HG03103 (cell line): Measurements from ENCODE around the gene NFATC1.

Experiments used
- ATAC-seq: cut with Tn5 transposase; IDR thresholded peaks from one replicate; pipeline ENCODE4 v1.9.1; 2021; ENCODE audit warnings: low read depth; ENCODE audit not compliant: unreplicated experiment

The NFATC1 gene

DNA sequence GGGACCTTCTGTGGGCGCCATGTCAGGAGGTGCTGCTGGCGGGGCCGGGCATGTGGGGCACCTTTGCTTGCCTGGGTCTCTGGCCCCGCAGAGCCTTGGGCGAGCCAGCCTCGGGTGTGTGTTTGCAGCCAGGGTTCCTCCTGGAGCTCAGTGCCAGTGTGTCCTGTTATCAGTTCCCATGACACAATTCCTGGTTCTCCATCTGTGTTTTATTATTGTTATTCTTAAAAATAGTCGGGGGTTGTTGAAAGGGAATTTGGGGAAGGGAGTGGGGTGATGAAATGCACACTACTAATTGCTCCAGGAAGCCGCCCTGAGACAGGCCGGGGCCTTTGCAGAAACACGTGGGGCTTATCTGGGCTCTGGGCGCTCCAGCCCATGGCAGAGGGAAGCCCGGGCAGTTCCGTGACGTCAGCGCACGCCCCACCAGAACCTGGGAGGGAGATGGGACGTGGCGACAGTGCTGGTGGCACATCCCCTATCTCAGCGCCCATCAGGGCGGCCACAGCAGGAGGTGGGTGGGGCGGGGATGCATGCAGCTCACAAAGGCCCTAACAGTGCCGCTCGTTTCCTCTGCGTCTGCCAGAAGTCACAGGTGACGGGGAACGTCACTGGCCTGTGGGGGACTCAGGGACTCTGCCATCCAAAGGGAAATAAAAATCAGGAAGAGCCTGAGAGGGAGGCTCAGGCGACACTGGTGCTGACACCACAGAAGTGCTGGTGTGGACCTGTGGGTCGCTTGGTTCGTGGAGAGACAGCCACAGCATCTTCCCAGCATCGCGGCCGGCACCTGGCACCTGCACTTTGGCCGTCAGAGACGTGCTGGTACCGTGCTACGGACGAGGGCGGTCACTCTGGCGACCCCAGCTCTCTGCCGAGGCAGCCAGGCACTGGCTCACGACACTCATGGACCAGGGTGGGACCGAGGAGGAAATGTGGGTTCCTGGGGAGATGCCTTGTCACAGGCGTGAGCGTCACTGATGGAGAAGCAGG, 131.0 kb downstream of the NFATC1 start:
- no peak for ATAC-seq

DNA sequence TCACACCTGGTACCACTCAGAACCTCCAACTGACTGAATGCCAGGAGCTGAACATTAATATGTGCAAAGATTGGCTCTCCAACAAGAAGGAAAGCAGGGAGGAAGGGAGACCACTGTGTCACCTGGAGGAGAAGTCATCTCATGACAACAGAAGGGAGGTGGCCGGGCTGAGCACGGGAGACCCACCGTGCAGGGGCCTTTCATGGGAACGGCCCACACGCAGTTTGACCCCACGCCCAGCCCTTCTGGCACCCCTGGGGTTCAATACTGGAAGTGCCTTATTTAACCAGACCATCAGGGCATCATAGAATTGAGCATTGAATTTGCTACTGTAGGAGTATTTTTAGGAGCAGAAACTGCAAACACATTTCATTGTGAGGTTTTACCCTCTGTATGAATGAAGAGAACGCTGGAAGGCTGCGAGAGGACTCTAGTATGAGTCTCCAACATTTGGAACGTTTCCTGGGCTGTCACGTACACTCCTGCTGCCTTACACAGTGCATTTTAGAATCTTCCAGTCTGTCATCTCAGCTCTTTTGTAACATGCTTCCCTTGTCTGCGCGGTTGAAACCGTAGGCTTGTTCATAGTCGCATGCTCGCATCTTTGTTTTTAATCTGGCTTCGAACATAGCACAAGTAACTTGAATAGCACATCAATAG, 132.1 kb downstream of the NFATC1 start:
- no peak for ATAC-seq

DNA sequence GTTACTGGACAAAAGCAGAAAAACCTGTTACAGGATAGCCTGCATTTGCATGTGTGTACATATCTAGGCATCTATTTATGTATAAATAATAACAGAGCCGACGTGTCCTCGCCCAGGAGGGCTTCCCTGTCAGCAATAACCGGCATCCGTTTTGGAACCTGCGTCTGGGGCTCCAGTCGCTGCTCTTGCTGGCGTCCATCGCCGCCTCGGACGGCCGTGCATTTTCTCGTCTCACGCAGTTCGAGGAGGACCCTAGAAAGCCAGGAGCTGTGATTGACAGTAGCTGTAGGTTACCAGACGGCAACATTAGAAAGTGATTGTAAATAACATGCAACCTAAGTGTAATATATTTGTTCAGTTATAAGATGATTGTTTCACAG, 132.6 kb downstream of the NFATC1 start:
- ATAC-seq = no peak

DNA sequence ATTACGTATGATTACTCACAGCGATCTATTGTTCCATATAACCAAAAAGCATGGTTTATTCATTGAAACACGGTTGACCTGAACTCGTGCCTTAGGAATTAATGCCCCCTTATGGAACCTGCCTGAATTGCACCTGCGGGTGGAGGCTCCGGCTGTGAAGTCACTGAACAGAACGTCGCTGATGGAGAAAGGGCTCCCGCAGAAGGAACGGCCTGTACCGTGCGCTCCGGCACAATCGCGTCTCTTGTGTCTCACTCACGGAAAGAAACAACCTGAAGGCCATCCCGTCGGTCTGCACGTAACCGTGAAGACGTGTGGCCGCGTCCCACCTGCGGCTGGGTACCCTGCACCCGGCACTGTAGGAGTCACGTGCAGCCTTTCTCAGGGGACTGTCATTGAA, 133.1 kb downstream of the NFATC1 start:
- ATAC-seq = no peak

DNA sequence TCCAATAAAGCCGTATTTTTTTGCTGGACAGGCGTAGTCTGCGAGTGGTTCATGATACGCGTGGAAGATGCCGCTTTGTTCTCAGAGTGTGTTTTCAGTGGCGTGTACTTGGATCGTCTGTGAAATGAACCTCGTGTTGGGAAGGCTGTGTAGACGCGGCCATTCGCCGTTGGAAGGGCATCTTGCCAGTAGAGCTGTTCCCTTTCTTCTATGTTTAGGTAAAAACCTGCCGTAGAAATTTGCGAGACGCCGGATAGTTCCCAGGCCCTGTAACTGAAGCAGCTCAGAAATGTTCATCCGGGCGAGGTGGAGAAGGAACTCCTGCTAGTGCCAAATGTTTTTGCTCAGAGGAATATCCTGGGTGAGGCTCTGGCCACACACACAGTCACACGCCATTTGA, 133.6 kb downstream of the NFATC1 start:
- no peak for ATAC-seq

DNA sequence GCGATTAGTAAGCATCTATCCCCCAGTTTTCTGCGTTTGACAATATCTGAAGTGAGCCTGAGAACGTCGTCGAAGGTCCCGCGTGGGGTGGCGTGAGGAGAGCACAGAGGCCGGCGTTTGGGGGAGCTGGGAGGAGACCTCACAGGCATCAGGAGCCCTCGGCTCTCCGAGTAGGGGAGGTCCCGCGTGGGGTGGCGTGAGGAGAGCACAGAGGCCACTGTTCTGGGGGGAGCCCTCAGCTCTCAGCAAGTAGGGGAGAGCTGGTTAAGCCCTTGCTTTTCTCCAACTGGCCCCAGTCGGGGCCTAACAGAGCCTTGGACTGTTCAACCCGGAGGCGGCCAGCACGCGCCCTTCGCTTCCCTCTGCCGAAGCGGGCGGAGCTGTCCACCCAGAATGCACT, 134.3 kb downstream of the NFATC1 start:
- no peak for ATAC-seq

DNA sequence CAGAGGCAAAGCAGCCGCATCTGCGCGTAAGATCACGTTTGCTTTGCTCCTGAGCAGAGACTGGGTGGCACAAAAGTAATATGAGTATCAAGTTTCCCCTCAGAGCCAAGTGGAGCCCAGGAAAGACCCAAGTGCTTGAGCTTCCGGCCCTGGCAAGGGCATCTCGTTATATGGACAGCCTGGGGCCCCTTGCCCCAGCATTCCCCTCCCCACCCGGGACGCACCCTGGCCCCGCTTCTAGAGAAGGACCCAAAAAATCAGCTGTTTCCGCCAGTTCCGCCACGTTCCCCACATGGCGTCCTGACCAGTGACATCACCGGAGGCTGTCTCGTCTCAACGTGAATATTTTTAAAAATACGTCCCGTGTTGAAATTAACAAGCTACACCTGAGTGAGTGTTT, 135.1 kb downstream of the NFATC1 start:
- ATAC-seq = no peak

DNA sequence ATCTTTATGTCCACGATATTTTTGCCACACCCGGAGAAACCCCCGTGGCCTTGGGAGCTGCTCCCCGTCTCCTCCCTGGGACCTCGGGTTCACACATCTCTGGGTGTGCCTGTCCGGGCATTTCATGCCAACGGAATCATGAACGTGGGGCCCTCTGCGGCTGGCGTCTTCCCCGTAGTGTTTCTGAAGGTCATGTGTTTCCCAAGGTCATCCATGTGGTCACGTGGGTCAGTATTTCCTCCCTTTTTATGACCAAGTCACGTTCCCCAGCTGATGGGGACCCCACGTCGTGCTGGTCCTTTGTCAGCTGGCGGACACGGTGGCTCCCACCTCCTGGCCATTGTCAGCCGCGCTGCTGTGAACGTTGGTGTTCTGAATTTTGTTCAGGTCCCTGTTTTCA, 135.7 kb downstream of the NFATC1 start:
- no peak for ATAC-seq

DNA sequence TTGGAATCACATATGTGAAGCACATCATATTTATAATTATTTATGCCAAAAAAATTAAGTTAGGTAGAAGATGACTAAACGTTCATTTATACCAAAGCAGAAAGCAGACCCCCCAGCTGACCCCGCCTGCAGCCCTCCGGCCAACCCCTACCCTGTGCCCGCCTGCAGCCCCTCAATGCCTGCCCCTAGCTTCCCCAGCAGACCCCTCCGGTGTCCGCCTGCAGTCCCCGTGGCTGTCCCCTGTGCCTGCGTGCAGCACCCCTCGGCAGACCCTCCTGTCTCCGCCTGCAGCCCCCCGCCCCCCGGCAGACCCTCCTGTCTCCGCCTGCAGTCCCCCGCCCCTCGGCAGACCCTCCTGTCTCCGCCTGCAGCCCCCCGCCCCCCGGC, 136.2 kb downstream of the NFATC1 start:
- ATAC-seq = no peak

DNA sequence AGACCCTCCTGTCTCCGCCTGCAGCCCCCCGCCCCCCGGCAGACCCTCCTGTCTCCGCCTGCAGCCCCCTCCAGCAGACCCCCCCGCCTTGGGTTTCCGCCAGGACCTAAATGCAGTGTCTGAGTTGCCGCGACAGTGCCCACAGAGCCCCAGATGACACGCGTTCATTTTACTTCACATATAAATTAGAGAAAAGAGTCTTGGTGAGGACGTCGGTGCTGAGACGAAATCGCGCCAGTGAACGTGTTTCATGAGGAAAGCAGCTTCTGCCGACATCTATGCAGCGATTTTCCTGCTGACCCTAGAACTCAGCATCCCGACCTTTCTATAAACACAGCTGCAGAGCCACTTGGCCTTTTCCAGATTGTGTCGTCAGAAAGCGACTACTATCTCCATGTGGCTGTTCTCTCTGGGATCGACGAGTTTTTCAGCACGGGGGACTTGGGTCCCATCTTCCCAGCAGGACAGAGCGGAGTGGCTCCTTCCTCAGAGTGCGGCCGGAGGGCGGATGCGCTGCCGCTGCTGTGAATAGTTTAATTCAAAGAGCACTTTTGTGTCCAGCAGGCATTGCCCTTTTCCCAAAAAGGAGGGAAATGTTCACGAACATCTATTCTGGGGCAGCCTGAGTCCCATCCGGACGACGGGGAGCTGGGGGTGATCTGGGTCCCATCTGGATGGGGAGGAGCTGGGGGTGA, 136.7 kb downstream of the NFATC1 start:
- ATAC-seq = no peak

DNA sequence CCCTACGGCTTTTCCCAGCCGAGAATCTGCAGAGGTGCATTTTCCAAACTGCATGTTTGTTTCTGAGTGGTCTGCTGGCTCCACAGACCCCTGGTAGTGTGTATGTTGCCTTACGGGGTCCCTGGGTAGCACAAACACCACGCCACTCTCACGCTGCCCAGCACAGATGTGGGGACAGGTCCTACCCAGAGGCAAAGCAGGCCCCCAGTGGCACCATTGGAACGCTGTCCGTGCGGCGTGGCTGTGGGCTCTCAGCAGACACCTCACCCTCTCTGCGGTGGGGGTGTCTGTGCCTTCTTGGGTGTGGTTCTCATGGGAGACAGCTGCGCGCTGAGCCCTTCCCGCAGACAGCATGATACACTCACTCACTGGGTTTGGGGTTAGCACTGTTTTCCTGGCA, 137.4 kb downstream of the NFATC1 start:
- no peak for ATAC-seq

DNA sequence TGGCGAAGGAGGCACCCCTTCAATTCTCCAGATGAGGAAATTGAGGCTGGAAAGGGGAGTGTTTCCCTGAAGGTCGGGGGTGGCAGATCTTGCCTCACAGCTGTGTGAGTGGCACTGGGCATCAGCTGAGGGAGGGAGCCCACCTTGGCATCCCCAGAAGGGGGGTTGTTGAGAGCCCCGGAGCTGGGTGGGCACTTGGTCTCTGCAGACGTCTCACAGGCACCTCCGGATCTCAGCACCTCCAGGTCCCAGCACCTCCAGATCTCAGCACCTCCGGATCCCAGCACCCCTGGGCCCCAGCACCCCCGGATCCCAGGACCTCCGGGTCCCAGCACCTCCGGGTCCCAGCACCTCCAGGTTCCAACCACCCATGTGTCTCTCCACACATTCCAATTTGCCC, 137.9 kb downstream of the NFATC1 start:
- ATAC-seq = no peak

DNA sequence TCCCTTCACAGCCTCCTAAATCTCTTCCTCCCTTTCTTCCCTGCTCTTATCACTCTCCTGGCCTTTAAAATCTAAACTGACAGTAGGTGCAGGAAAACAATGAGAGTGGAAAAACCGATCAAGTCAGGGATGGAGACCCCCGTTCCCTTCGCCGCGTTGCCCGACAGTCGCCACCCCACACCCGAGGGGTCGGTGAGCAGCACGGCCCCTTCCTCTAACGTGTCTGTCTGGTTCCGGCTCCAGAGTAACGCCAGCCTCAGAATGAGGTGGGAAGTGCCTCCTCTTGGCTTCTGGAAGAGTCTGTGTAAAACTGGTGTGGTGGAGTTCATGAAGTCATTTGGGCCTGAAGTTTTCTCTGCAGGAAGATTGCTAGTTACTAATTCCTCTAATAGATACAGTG, 138.6 kb downstream of the NFATC1 start:
- ATAC-seq = no peak

DNA sequence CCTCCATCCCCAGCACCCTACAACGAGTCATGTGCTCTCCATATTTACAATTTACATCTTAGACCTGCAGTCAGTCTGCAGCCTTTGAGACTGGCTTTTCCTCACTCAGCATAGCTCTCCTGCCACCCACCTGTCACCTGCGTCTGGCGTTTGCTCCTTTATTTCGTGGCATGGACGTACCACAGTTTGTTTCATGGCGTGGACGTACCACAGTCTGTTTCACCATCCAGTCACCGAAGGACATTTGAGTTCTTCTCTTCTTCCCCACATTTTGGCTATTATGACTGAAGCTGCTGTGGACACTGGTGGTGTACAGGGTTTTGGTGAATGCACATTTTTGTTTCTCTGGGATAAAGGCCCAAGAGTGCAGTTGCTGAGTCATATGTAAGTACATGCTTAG, 142.0 kb downstream of the NFATC1 start:
- ATAC-seq = no peak

DNA sequence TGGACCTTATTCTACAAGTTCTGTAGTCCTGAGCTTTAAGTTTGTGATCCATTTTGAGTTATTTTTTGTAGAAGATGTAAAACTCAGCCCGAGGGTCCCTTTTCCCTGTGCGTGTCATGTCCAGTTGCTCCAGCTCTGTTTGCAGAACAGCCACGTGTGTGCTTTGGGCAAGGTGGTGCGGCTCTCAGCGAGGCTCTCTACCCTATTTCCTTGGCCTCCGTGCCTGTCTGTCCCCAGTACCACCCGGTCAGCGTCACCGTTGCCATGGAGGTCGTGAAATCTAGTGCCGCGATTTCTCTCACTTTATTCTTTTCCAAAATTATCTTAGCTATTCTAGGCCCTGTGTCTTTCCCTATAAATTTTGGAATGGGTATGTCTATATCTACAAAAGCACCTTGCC, 142.9 kb downstream of the NFATC1 start:
- ATAC-seq = no peak

DNA sequence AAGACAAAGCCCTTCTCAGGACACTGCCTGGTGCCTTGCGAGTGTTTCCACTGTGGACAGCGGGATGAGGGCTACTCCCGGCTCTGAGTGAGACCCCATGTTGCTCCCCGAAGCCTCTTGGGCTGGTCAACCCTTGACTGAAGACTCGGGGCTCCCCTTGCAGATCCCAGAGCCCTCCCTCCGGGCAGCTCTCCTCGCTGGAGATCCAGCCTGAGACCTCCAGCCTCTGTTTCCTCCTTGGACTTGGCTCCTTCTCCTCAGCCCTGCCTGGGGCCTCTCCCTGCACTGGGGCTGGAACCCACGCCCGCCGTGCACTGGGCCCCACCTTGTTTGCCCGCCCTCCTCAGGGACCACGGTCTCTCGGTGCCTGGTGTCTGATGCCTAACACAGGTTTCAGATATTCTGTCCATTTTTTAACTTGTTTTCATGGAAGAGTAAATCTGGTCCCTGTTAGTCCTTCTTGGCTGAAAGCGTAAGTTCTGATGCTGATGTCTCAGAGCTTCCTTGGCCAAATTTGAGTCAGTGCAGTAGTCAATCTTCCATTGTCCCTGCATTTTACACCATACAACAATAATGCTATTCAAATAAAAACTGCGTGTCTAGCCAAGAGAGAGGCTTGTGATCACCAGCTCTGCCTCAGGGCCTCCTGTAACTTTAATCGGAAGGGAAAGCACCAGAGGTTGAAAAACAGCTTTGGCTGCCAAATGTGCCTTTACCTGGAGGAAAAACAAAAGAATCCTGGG, 144.6 kb downstream of the NFATC1 start:
- ATAC-seq = no peak

DNA sequence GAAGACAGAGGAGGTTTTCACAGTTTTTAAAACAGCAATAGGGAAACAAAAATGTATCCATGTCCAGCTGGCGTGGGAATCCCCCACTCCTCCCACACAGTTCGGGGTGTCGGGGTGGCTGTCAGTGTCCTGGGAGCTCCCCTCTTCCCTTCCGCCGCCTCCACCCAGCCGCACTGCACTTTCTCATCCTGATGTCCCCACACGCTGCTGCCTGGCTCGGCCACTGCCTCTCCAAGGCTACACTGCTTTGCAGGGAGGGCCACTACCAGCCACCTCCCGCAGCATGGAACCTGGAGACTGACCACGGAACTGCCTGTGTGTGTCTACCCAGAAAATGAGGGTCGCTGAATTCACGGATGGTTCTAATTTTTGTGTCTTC, 145.2 kb downstream of the NFATC1 start:
- no peak for ATAC-seq

DNA sequence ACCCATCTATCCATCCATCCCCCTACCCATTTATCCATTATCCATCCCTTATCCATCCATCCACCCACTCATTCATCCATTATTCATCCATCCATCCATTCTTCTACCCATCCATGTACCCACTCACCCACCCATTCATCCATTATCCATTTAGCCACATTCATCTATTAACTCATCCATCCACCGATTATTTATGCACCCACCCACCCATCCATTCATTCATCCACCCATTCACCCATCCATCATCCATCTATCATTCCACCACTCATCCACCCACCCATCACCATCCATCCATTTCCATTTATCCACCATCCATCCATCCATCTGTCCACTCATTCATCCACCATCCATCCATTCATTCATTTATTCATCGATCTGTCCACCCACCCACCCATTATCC, 146.5 kb downstream of the NFATC1 start:
- no peak for ATAC-seq

DNA sequence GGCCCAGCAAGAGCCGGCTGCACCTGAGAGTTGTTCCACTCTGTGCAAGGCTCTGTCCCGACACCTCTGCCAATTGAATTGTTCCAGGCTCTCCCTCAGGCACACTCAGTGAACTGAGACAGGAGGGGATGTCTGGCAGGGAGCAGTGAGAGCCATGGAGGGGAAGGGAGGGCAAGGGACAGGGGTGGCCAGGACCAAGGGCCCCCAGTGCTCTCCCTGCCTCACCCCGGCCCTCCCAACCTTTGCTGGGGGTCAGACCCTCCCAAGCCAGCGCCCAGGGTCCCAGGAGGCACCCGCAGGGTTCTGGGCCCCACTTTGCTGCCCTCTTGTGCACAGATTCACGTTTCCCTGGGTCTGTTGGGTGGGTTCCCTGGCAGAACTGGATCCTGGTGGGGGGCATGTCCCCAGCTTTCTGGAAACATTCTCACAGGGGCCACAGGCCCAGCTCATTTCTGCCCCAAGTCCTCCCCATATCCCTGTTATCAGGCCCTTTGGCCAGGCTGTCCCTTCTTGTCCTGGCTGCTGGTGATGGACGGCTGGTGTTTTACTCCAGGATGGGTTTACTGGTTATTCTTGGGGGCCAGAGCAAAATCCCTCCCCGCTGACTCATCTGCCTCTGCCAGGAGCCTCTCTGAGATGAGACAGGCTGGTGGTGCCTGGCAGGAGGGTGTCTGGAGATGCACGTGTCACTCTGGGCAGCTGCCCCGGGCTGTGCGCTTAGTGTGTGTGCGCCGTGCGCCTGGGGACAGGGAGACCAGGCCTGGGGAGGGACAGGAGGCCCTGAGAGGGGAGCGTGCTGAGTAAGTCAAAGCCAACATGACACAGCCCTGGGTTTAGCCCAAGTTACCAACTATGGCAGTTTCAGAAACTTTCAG, 147.4 kb downstream of the NFATC1 start:
- ATAC-seq = no peak

DNA sequence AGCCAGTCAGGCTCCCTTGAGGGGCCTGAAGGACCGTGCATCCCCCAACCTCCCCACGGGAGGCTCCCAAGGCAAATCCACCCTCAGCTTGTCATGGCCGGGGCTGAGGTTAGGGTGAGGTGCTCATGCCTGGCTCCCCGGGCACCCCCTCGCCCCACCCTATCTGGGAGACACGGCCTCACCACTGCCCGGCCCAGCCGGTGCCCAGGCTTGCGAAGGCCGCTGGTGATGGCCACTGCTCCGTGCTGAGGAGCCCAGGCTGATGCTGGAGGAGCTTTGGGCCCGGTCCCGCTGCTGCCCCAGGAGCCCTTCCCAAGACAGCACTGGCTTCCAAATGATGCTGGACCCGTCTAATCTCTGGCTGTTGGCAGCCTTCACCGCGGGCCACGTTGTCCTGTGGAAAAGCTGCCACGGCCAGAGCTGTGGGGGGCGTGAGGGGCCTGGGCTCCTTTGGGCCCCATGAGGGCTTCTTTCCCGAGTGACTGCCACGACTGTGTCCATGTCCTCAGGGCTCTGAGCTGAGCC, 148.2 kb downstream of the NFATC1 start:
- ATAC-seq = no peak
